ENCODE results near the gene ID1. TPM values are rescaled to one million over a fixed set of nuclear protein-coding genes. Genes with fewer than 3 reads are reported as not detected.
"Not testable (repeated sequence)": the region's sequence is repeated elsewhere in the genome, so short reads cannot be mapped to it uniquely, and the experiment has no call there.

Gene ID1
- total RNA-seq, 1 donor from 2014 or later: 92.0 TPM

GRCh38 chr20:31605902-31606803 lies 1.1 kb downstream of the ID1 start:
- Mint-ChIP-seq H3K4me1 (ENCODE audit: low read depth, unreplicated experiment) (peaks cover 40% of the 10 kb centered on the region), H3K9me3 (ENCODE audit: unreplicated experiment) (peaks cover 39% of the 10 kb centered on the region), H3K4me3 (ENCODE audit: unreplicated experiment) (peak overlapping the region; percentile 94), H3K36me3 (ENCODE audit: unreplicated experiment) (no peaks in the 10 kb centered on the region), H3K27me3 (ENCODE audit: unreplicated experiment) (peaks cover 37% of the 10 kb centered on the region), H3K27ac (ENCODE audit: unreplicated experiment) (peak overlapping the region; percentile 92)
- TF ChIP-seq CTCF (IDR thresholded peaks at IDR 0.05; ENCODE audit: partially characterized antibody, unreplicated experiment): no peak
- peak; percentile 78 for DNase-seq

GRCh38 chr20:31606804-31607639 lies 1.9 kb downstream of the ID1 start:
- peak overlapping the region; percentile 92 for H3K27ac Mint-ChIP-seq (ENCODE audit: unreplicated experiment)
- no peaks in the 10 kb centered on the region for H3K36me3 Mint-ChIP-seq (ENCODE audit: unreplicated experiment)
- peaks cover 40% of the 10 kb centered on the region for H3K4me1 Mint-ChIP-seq (ENCODE audit: low read depth, unreplicated experiment)
- peak; percentile 55 for DNase-seq
- H3K9me3 Mint-ChIP-seq (ENCODE audit: unreplicated experiment): peaks cover 41% of the 10 kb centered on the region
- H3K27me3 Mint-ChIP-seq (ENCODE audit: unreplicated experiment): peaks cover 39% of the 10 kb centered on the region
- H3K4me3 Mint-ChIP-seq (ENCODE audit: unreplicated experiment): peak overlapping the region; percentile 94
- TF ChIP-seq CTCF (IDR thresholded peaks at IDR 0.05; ENCODE audit: partially characterized antibody, unreplicated experiment): no peak

GRCh38 chr20:31607640-31608250 lies 2.7 kb downstream of the ID1 start:
- H3K36me3 Mint-ChIP-seq (ENCODE audit: unreplicated experiment): no peaks in the 10 kb centered on the region
- peak overlapping the region; percentile 94 for H3K4me3 Mint-ChIP-seq (ENCODE audit: unreplicated experiment)
- no peak for DNase-seq
- peaks cover 36% of the 10 kb centered on the region for H3K4me1 Mint-ChIP-seq (ENCODE audit: low read depth, unreplicated experiment)
- no peak for TF ChIP-seq CTCF (IDR thresholded peaks at IDR 0.05; ENCODE audit: partially characterized antibody, unreplicated experiment)
- peaks cover 38% of the 10 kb centered on the region for H3K27me3 Mint-ChIP-seq (ENCODE audit: unreplicated experiment)
- H3K27ac Mint-ChIP-seq (ENCODE audit: unreplicated experiment): peak overlapping the region; percentile 69
- H3K9me3 Mint-ChIP-seq (ENCODE audit: unreplicated experiment): peaks cover 36% of the 10 kb centered on the region

GRCh38 chr20:31608251-31608945 lies 3.3 kb downstream of the ID1 start:
- H3K4me3 Mint-ChIP-seq (ENCODE audit: unreplicated experiment): peak overlapping the region; percentile 94
- no peaks in the 10 kb centered on the region for H3K36me3 Mint-ChIP-seq (ENCODE audit: unreplicated experiment)
- DNase-seq: peak; percentile 75
- peak overlapping the region; percentile 69 for H3K27ac Mint-ChIP-seq (ENCODE audit: unreplicated experiment)
- TF ChIP-seq CTCF (IDR thresholded peaks at IDR 0.05; ENCODE audit: partially characterized antibody, unreplicated experiment): no peak
- peaks cover 39% of the 10 kb centered on the region for H3K9me3 Mint-ChIP-seq (ENCODE audit: unreplicated experiment)
- peaks cover 34% of the 10 kb centered on the region for H3K4me1 Mint-ChIP-seq (ENCODE audit: low read depth, unreplicated experiment)
- H3K27me3 Mint-ChIP-seq (ENCODE audit: unreplicated experiment): peaks cover 42% of the 10 kb centered on the region

- Mint-ChIP-seq H3K4me1 (ENCODE audit: low read depth, unreplicated experiment) (peaks cover 14% of the 10 kb centered on the region), H3K9me3 (ENCODE audit: unreplicated experiment) (peaks cover 17% of the 10 kb centered on the region), H3K27ac (ENCODE audit: unreplicated experiment) (peak overlapping the region; percentile 22), H3K27me3 (ENCODE audit: unreplicated experiment) (peaks cover 23% of the 10 kb centered on the region)
- not testable (repeated sequence) for DNase-seq; H3K36me3 Mint-ChIP-seq (ENCODE audit: unreplicated experiment); H3K4me3 Mint-ChIP-seq (ENCODE audit: unreplicated experiment)
Measured at GRCh38 chr20:31612271-31612640, 7.2 kb downstream of the ID1 start.

All from glutamatergic neuron (in vitro differentiated cells).